ENCODE data around the gene RAB3C.

GRCh38 chr5:58778888-58779287 is 196.0 kb downstream of the RAB3C start:
- TF ChIP-seq CTCF (IDR thresholded peaks at IDR 0.05; ENCODE audit: insufficient read depth, low read depth, low read length): no peak
- TF ChIP-seq EZH2 (IDR thresholded peaks at IDR 0.05; ENCODE audit: insufficient read depth, low read length): no peak
